ENCODE data around the gene WHRN. TPM values are rescaled to one million over a fixed set of nuclear protein-coding genes. Genes with fewer than 3 reads are reported as not detected.

WHRN gene
- total and polyA plus RNA-seq, 2 donors (not counting 1 experiment from before 2014, with no cell fraction given): 19.4 to 95.7 TPM

DNA sequence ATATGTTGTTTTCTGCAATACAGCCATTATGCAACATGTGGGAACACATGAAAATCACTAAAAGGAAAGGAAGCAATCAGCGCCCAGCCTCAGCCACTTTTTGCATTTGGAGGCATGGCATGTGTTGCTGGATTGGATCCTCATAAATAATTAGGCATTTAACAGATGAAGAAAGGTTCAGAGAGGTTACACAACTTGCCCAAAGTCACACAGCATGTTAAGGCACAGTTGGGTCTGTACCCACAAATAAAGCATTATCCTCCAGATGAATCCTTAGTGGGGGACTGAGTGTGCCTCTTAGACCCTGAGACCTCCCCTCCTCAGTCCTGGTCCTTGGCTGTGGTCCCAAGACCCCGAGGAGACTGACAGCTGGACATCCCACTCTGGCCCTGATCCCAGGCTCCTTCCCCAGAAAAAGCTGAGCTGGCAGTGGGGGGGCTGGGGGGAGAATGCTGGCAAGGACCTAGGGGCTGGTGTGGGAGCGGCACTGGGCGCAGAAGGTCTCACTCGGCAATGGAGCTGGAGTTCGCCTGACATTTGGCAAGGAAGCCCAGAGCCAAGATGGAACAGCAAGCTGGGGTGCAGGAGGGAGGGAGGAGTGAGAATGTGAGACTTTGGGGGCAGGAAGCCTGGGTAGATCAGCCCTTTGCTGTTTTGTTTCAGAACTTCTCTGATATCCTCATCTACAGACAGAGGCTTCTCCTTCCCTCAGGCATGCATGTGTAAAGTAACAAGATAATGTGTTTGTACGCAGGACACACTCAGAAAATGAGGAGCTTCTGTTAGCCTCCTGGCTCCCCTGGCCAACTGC is 110.5 kb downstream of the WHRN start:
- Histone ChIP-seq H3K27ac (ENCODE audit: low read length in 2 of 2) (peak overlapping the region; percentile 3 to 62), H3K9me3 (ENCODE audit: control extremely low read depth in 1 of 3, control insufficient read depth in 2 of 3, insufficient read depth in 1 of 3, low read length in 2 of 3) (no peaks in the 10 kb centered on the region), H3K4me3 (ENCODE audit: control extremely low read depth in 1 of 5, extremely low read depth in 1 of 5, insufficient read depth in 1 of 5, low read depth in 2 of 5, low read length in 4 of 5) (no peak overlapping the region), H3K4me2 (replicated peaks; ENCODE audit: low read depth, low read length, poor library complexity, severe bottlenecking) (peak overlapping the region; percentile 55), H3K36me3 (replicated peaks in 1 of 2; ENCODE audit: control extremely low read depth in 1 of 2, control insufficient read depth in 1 of 2, extremely low read depth in 1 of 2, insufficient read depth in 2 of 2, low read length in 1 of 2) (peaks cover 0 to 46% of the 10 kb centered on the region in 2 experiments), H2AFZ (ENCODE audit: insufficient read depth, low read depth, low read length, poor library complexity, severe bottlenecking) (no peak overlapping the region), H3K27me3 (replicated peaks in 1 of 4; ENCODE audit: control extremely low read depth in 1 of 4, control insufficient read depth in 3 of 4, insufficient read depth in 4 of 4, low read length in 3 of 4) (no peaks in the 10 kb centered on the region), H4K20me1 (ENCODE audit: control insufficient read depth, insufficient read depth, low read length, poor library complexity, severe bottlenecking) (peaks cover 53% of the 10 kb centered on the region), H3K9ac (ENCODE audit: low read length) (no peak overlapping the region), H3K4me1 (ENCODE audit: control insufficient read depth in 2 of 2, insufficient read depth in 2 of 2, low read length in 2 of 2) (peaks cover 75 to 86% of the 10 kb centered on the region in 2 donors), H3K79me2 (ENCODE audit: control insufficient read depth, insufficient read depth, low read length) (peaks cover 79% of the 10 kb centered on the region)
- TF ChIP-seq EZH2 (IDR thresholded peaks at IDR 0.05; ENCODE audit: borderline replicate concordance, insufficient read depth, low read depth, low read length, poor library complexity, severe bottlenecking): no peak
- TF ChIP-seq, protein P1, sequence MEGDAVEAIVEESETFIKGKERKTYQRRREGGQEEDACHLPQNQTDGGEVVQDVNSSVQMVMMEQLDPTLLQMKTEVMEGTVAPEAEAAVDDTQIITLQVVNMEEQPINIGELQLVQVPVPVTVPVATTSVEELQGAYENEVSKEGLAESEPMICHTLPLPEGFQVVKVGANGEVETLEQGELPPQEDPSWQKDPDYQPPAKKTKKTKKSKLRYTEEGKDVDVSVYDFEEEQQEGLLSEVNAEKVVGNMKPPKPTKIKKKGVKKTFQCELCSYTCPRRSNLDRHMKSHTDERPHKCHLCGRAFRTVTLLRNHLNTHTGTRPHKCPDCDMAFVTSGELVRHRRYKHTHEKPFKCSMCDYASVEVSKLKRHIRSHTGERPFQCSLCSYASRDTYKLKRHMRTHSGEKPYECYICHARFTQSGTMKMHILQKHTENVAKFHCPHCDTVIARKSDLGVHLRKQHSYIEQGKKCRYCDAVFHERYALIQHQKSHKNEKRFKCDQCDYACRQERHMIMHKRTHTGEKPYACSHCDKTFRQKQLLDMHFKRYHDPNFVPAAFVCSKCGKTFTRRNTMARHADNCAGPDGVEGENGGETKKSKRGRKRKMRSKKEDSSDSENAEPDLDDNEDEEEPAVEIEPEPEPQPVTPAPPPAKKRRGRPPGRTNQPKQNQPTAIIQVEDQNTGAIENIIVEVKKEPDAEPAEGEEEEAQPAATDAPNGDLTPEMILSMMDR (IDR thresholded peaks at IDR 0.05): no peak
- Mint-ChIP-seq H3K4me1 (peaks cover 72% of the 10 kb centered on the region), H3K9me3 (ENCODE audit: insufficient read depth) (no peaks in the 10 kb centered on the region), H3K27me3 (no peaks in the 10 kb centered on the region), H3K27ac (peak overlapping the region; percentile 80), H3K4me3 (peak overlapping the region; percentile 68)
- DNase-seq (peak; percentile 17), ATAC-seq (ENCODE audit: low read depth) (no peak)
- CTCF ChIA-PET: interaction anchor here (0.5 to 3.7 kb wide), 12 partner anchors 9 to 58 kb away, joined by 3 to 11 read pairs (median 4); no protein-coding TSS in a partner anchor
- 78% methylated on average over 5 of the region's 7 CpGs for WGBS (ENCODE audit: insufficient coverage)
- POLR2A ChIA-PET: interaction anchor here (0.7 to 5.0 kb wide), 6 partner anchors 7 to 198 kb away, joined by 3 to 45 read pairs (median 6); partner anchors contain the start of gene AKNA
- intact Hi-C loops (cut with micrococcal nuclease): loop anchor here (5.0 kb wide), 1 partner anchor 32 kb away; no protein-coding TSS in a partner anchor

DNA sequence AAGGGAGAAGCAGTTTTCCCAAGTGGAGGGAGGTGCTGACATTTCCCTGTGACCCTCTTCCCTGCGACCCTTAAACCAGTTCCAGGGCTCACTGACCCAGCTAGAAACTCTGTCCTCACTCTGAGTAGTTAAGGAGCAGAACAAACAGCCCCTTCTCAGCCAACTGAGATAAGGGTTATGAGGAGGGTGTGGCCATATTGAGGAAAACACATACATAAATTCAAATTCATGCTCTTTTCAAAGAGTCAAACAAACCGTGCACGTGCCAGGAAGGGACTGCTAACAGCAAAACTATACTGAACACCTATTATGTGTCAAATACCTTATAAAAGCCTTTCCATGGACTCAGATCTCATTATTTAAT is 112.5 kb downstream of the WHRN start:
- H3K4me3 Mint-ChIP-seq: peak overlapping the region; percentile 60
- no peak for ATAC-seq (ENCODE audit: low read depth)
- H3K4me1 ChIP-seq (ENCODE audit: control insufficient read depth in 2 of 2, insufficient read depth in 2 of 2, low read length in 2 of 2): peaks cover 92 to 97% of the 10 kb centered on the region in 2 donors
- no peak overlapping the region for H2AFZ ChIP-seq (ENCODE audit: insufficient read depth, low read depth, low read length, poor library complexity, severe bottlenecking)
- H4K20me1 ChIP-seq (ENCODE audit: control insufficient read depth, insufficient read depth, low read length, poor library complexity, severe bottlenecking): peaks cover 72% of the 10 kb centered on the region
- no peaks in the 10 kb centered on the region for H3K9me3 ChIP-seq (ENCODE audit: control extremely low read depth in 1 of 3, control insufficient read depth in 2 of 3, insufficient read depth in 1 of 3, low read length in 2 of 3)
- no peak overlapping the region for H3K9ac ChIP-seq (ENCODE audit: low read length)
- intact Hi-C loops (cut with micrococcal nuclease): no loop called here
- no peaks in the 10 kb centered on the region for H3K9me3 Mint-ChIP-seq (ENCODE audit: insufficient read depth)
- H3K27ac ChIP-seq (ENCODE audit: low read length in 2 of 2): peak overlapping the region in 1 of 2 donors; percentile 50
- no peak overlapping the region for H3K4me3 ChIP-seq (ENCODE audit: control extremely low read depth in 1 of 5, extremely low read depth in 1 of 5, insufficient read depth in 1 of 5, low read depth in 2 of 5, low read length in 4 of 5)
- peak overlapping the region; percentile 86 for H3K27ac Mint-ChIP-seq
- DNase-seq: peak; percentile 36
- peaks cover 0 to 63% of the 10 kb centered on the region in 2 experiments for H3K36me3 ChIP-seq (replicated peaks in 1 of 2; ENCODE audit: control extremely low read depth in 1 of 2, control insufficient read depth in 1 of 2, extremely low read depth in 1 of 2, insufficient read depth in 2 of 2, low read length in 1 of 2)
- H3K4me1 Mint-ChIP-seq: peaks cover 92% of the 10 kb centered on the region
- 37% methylated on average over 2 of the region's 3 CpGs for WGBS (ENCODE audit: insufficient coverage)
- no peaks in the 10 kb centered on the region for H3K27me3 Mint-ChIP-seq
- H3K79me2 ChIP-seq (ENCODE audit: control insufficient read depth, insufficient read depth, low read length): peaks cover 99% of the 10 kb centered on the region
- H3K4me2 ChIP-seq (replicated peaks; ENCODE audit: low read depth, low read length, poor library complexity, severe bottlenecking): peak overlapping the region; percentile 45
- CTCF ChIA-PET: interaction anchor here (0.8 to 2.0 kb wide), 9 partner anchors 8 to 261 kb away, joined by 3 to 7 read pairs (median 3); no protein-coding TSS in a partner anchor
- H3K27me3 ChIP-seq (replicated peaks in 1 of 4; ENCODE audit: control extremely low read depth in 1 of 4, control insufficient read depth in 3 of 4, insufficient read depth in 4 of 4, low read length in 3 of 4): no peaks in the 10 kb centered on the region
- POLR2A ChIA-PET: interaction anchor here (0.6 to 2.4 kb wide), 3 partner anchors 20 to 226 kb away, joined by 3 to 14 read pairs (median 3); no protein-coding TSS in a partner anchor
- TF ChIP-seq, protein P1 (IDR thresholded peaks at IDR 0.05): no peak
- no peak for TF ChIP-seq EZH2 (IDR thresholded peaks at IDR 0.05; ENCODE audit: borderline replicate concordance, insufficient read depth, low read depth, low read length, poor library complexity, severe bottlenecking)
